Measurements from ENCODE around the gene CDCA5. TPM values are rescaled to one million over a fixed set of nuclear protein-coding genes. Genes with fewer than 3 reads are reported as not detected.

CDCA5 gene
- total RNA-seq, 1 experiment from 2014 or later, result 17.3 TPM

GRCh38 chr11:65118097-65118837 is 34.4 kb upstream of the CDCA5 start:
- peak; percentile 2 for TF ChIP-seq CTCF (IDR thresholded peaks at IDR 0.05; ENCODE audit: unreplicated experiment)
- peaks cover 56% of the 10 kb centered on the region for H3K36me3 Mint-ChIP-seq (ENCODE audit: insufficient read depth, unreplicated experiment)
- BruUV-seq (replicated peaks), result no TSS peak
- intact Hi-C loops (cut with micrococcal nuclease), result loop anchor here (10.0 kb wide), 1 partner anchor 203 kb away; the partner anchor contains the start of gene ATG2A
- peak overlapping the region; percentile 88 for H3K27ac Mint-ChIP-seq (ENCODE audit: low read depth, unreplicated experiment)
- DNase-seq (ENCODE audit: unreplicated experiment), result no peak
- ChIA-PET CTCF (interaction anchor here (0.6 to 2.6 kb wide), 13 partner anchors 20 to 392 kb away, joined by 3 to 12 read pairs (median 4); partner anchors contain the start of gene CDC42BPG), POLR2A (interaction anchor here (0.6 to 8.8 kb wide), 24 partner anchors 10 to 340 kb away, joined by 3 to 122 read pairs (median 5); partner anchors contain the start of genes ARL2, CAPN1, CDC42BPG and CDCA5)
- H3K27me3 Mint-ChIP-seq (ENCODE audit: insufficient read depth, unreplicated experiment), result no peaks in the 10 kb centered on the region
- H3K4me3 Mint-ChIP-seq (ENCODE audit: unreplicated experiment), result peak overlapping the region; percentile 82
- H3K9me3 Mint-ChIP-seq (ENCODE audit: unreplicated experiment), result no peaks in the 10 kb centered on the region
- H3K4me1 Mint-ChIP-seq (ENCODE audit: insufficient read depth, unreplicated experiment), result peaks cover 15% of the 10 kb centered on the region

- peak within 1 kb of the TSS; percentile 82 for H3K4me3 Mint-ChIP-seq (ENCODE audit: unreplicated experiment)
- ChIA-PET CTCF (interaction anchor here (0.6 to 2.6 kb wide), 13 partner anchors 12 to 772 kb away, joined by 3 to 12 read pairs (median 3); partner anchors contain the start of gene CDC42BPG), POLR2A (interaction anchor here (0.6 to 8.8 kb wide), 28 partner anchors 9 to 339 kb away, joined by 3 to 122 read pairs (median 5); partner anchors contain the start of genes ARL2, CAPN1, CDC42BPG and CDCA5)
- peaks cover 16% of the 10 kb centered on the region for H3K4me1 Mint-ChIP-seq (ENCODE audit: insufficient read depth, unreplicated experiment)
- no peaks in the 10 kb centered on the region for H3K9me3 Mint-ChIP-seq (ENCODE audit: unreplicated experiment)
- no TSS peak for BruUV-seq (replicated peaks)
- TF ChIP-seq CTCF (IDR thresholded peaks at IDR 0.05; ENCODE audit: unreplicated experiment), result peak; percentile 84
- intact Hi-C loops (cut with micrococcal nuclease), result loop anchor here (1.0 to 10.0 kb wide), 3 partner anchors 103 to 270 kb away; partner anchors contain the start of genes ARL2 and ATG2A
- peak within 1 kb of the TSS; percentile 88 for H3K27ac Mint-ChIP-seq (ENCODE audit: low read depth, unreplicated experiment)
- H3K27me3 Mint-ChIP-seq (ENCODE audit: insufficient read depth, unreplicated experiment), result no peaks in the 10 kb centered on the region
- H3K36me3 Mint-ChIP-seq (ENCODE audit: insufficient read depth, unreplicated experiment), result peaks cover 56% of the 10 kb centered on the region
- DNase-seq (ENCODE audit: unreplicated experiment), result peak; percentile 99
These were observed 33.6 kb upstream of the CDCA5 start, which contains the start of gene ZNHIT2 for GRCh38 chr11:65117206-65118096. Gene ZNHIT2, minus strand, starts transcription at chr11:65117701. Its CDS starts 48 bp downstream, at chr11:65117653.

- Mint-ChIP-seq H3K4me3 (ENCODE audit: unreplicated experiment) (peak overlapping the region; percentile 82), H3K36me3 (ENCODE audit: insufficient read depth, unreplicated experiment) (peaks cover 57% of the 10 kb centered on the region), H3K27me3 (ENCODE audit: insufficient read depth, unreplicated experiment) (no peaks in the 10 kb centered on the region), H3K9me3 (ENCODE audit: unreplicated experiment) (no peaks in the 10 kb centered on the region), H3K27ac (ENCODE audit: low read depth, unreplicated experiment) (peak overlapping the region; percentile 88), H3K4me1 (ENCODE audit: insufficient read depth, unreplicated experiment) (peaks cover 22% of the 10 kb centered on the region)
- CTCF ChIA-PET, result interaction anchor here (0.6 to 2.6 kb wide), 9 partner anchors 13 to 773 kb away, joined by 3 to 12 read pairs (median 3); partner anchors contain the start of gene CDC42BPG
- intact Hi-C loops (cut with micrococcal nuclease), result loop anchor here (1.0 to 10.0 kb wide), 3 partner anchors 102 to 269 kb away; partner anchors contain the start of genes ARL2 and ATG2A
- no peak for TF ChIP-seq CTCF (IDR thresholded peaks at IDR 0.05; ENCODE audit: unreplicated experiment)
- POLR2A ChIA-PET, result interaction anchor here (1.1 to 8.8 kb wide), 22 partner anchors 8 to 281 kb away, joined by 3 to 122 read pairs (median 9); partner anchors contain the start of genes ARL2, CAPN1, CDC42BPG and CDCA5
- DNase-seq (ENCODE audit: unreplicated experiment), result peak; percentile 50
- no TSS peak for BruUV-seq (replicated peaks)
These were observed 32.7 kb upstream of the CDCA5 start for GRCh38 chr11:65116370-65117205.

Data from MCF 10A (cell line).